NCI-H69 (cell line): ENCODE data around the gene FAM3C.

Experiments
- DNase-seq: peaks from one replicate; lab custom pipeline; 2025; lab: John Stamatoyannopoulos, UW

Gene FAM3C

DNA sequence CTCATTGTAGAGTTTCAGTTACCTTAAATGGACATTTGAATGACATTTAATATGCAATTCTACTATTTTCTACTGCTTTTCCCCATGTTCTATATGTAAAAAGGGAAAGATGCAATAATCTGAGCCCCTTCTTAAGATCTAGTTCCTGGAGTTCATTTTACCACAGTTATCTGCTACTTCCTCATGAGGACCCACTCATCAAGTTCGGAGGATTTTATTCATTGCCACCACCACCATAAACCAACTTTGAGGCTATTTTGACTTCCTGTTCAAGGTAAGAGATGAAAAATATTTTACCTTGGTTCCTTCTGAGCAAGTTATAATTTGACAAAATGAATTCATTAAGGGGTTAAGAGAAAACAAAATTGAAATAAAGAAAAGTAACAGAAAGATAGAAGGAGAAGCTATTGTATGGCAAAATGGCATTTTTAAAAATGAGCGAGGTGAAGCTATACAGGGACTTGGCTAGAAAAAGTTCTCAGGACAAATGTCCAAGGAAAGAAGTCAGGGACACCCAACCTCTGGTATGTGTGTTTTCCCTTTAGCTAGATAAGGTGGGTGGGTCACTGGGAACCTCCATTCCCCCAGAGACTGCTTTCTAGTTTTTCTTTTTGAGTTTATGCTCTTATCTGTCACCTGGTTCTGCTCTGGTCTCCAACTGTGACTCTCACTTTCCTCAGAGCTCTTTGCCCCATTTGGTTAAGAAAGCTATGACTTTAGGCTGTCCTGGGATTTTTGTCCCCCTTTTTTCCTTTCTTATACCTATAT is 14.9 kb upstream of the FAM3C start:
- DNase-seq = no peak

DNA sequence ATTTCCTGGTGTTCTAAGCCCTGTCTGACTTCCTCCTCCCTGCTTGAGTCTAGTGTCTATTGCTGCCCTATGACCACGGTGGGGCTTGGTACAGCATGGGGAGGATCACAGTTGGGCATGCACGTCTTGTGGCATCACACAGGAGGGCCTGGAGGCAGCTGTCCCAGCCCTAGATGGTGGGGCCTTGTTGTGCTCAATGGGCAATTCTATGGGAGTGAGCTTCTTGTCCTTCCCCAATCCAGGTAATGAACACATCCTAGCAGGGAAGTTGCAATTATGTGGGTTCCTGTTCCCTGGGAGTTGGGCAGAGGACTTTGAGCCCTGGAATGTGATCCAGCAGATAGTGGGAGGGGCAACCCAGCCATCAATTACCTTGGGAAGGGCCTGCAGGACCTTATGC is 10.8 kb upstream of the FAM3C start:
- peak; percentile 40 for DNase-seq

DNA sequence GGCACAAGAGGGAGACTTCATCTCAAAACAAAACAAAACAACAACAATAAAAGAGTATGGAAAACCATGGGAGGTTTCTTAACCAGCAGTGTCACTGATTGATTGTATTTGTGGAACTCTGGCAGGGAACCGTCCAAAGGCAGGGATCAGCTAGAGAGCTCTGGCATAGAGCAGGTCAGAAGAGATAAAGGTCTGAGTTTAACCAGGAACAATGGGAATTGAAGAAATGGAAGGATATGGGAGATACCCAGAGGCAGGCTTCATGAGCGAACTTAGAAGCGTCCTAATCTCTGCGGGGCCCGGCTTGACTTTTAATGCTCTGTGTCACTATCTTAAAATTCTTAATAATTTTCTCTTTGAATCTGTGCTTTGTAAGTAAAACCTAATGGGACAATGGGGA is 10.4 kb upstream of the FAM3C start:
- no peak for DNase-seq

DNA sequence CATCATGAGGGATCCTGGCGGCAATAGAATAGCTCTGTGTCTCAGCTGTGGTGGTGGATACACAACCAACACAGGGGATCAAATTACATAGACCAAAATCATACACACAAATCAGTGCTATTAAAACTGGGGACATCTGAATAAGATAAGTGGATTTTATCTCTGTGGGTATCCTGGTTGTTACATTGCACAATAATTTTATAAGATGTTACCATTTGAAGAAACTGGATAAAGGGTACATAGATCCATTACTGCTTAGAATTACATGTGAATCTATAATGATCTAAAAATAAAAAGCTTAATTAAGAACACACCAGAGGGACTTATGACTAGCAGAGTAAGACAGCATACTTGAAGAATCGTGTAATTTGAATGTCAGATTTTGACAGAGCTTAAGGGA is 8.2 kb upstream of the FAM3C start:
- DNase-seq = peak; percentile 42

DNA sequence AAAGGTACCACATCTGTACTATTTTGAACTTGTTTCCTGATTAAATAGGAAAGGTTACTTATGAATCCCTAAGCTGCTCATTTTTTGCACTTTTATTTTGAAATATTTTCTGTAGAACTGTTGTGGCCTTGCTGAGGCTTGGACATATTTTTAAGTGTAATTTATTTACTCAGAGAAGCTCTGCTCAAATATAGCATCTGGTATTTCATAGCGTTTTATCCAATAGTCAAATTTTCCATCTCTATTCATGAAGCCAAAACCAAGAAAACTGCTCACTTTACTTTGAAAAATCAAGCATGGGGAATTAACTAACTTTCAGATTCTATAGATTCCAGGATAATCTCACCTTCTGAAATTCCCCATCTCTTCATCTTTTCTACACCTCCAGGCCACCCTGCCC is 6.6 kb upstream of the FAM3C start:
- DNase-seq = no peak

DNA sequence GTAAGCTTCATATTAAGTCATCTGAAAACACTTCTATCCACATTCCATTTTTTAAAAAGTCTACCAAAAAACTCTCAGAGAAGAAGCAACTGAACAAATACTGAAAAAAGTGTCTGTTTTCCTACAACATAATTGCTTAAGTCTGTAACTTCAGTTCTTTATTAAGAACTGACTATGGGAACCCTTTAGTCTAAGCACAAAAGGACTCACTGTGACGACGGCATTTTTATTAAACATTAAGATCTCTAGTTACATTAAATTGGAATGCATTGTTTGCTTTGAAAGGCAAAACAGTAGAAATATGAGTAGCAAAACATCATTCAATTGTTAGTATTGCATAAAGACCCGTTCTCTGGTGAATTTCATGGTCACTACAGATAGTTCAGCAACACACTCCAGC is 5.8 kb upstream of the FAM3C start:
- DNase-seq = peak; percentile 56

DNA sequence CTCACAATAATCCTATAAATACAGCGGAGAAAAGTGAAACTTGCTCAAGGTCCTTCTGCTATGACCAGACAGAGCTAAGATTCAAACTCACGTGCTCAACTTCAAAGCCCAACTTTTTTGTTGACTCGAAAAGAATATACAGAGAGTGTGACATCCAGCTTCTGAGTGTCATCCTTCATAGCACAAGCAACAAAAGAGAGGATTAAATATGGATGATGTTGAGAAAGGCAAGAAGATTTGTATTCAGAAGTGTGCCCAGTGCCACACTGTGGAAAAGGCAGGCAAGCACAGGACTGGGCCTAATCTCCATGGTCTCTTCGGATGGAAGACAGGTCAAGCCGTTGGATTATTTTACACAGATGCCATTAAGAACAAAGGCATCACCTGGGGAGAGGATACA is 2.1 kb upstream of the FAM3C start:
- peak; percentile 70 for DNase-seq

DNA sequence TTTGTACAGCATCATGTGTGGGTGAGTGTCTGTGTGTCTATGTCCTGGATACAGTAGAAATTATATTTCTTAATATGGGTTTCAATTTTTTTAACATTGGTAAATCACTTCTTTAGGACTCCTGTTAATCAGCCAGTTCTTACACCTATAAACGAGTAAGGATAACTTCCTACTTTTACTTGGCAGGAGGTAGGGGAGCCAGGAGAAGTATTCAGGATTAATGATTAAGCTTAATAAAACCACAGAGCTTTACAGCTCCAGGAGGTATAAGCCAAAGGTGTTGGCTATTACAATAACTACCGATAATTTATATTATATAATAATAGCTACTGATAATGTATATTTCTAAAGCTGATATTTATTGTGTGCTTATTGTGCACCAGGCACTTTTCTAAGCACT is 1.7 kb upstream of the FAM3C start:
- DNase-seq = no peak

DNA sequence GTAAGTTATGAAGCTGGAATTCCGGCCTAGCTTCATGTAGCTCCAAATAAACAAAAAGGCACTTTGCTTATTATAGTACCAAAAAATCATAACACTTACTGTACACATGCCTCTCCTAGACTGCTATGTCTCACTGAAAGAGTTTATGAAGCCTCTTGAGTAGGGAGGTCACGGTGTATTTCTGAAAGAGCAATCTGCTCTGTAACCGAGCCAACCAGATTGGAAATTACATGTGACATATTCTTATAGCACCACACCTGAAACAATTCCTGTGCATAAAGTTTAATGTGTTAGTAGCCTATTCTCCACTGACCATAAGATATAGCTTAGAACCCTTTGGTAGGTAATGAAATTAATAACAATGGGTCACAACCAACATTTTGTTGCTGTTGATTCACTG is 1.3 kb upstream of the FAM3C start:
- peak; percentile 61 for DNase-seq

DNA sequence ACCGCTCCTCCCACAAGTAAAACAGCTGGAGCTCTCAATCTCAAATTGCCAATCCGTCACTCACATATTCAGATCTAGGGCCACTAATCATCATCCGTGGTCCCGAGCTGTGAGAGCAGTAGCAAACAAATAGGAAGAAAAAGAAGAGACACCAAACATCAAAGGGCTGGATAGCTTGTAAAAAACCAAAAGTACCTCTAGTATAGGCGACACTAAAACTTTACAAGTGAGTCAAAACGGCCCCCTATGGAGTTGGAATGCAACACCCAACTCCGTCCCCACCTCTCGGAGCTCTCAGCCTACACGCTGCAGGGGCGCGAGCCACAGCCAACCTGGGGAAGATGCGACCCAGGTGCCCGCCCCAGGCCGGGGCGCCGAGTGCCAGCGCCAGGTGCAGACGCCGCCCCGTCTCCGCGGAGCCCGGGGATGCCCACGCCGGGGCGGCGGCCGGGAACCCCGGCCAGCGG is 581 bp downstream of the FAM3C start:
- DNase-seq = peak; percentile 75

DNA sequence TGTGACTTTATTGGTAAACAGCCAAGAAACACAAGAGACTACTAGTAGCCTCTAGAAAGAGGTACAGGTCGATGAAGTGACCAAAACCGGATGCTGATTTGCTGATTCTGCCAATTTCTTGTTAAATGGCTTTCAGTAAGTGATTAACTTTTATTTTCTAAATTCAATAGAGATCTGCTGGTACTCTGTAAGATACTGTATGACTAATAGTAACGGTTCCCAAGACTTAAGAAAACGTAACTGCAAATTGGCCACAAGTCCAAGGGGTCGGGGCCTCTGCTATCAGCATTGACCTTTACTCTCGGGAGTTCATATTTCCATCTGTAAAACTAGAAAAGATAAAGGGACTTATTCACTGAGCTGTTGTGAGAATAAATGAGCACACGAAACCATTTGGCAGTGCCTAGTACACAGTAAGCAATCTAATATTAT is 1.4 kb downstream of the FAM3C start:
- DNase-seq = no peak

DNA sequence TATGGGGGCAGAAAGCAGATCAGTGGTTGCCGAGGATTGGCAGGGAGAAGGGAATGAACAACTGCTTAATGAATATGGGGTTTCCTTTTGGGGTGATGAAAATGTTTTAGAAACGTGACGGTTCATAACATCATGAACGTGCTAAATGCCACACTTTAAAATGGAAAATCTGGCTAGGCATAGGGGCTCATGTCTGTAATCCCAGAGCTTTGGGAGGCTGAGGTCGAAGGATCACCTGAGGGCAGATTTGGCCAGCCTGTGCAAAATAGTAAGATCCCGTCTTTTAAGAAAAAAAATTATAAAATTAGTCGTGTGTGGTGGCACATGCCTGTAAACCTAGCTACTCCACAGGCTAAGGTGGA is 3.1 kb downstream of the FAM3C start:
- DNase-seq = no peak

DNA sequence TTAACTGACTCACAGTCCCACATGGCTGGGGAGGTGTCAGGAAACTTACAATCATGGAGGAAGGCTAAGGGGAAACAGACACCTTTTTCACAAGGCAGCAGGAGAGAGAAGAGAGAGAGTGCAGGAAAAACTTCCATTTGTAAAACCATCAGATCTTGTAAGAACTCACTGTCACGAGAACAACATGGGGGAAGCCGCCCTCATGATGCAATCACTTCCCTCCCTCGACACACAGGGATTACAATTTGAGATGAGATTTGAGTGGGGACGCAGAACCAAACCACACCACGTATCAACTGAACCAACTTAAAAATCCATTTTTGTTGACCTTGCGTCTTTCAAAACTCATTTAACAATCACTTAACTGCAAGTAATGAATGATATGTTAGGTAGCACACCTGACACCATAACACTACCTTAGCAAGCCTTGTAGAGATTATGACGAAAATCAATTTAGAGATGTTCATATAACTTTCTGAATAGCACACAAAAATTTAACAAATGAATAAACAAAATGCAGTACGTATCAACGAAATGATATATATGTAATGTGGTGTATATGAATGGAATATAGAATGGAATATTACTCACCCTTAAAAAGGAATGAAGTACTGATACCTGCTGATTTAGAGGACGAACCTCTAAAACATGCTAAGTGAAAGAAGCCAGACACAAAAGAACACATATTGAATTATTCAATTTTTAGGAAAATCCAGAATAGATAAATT is 3.7 kb downstream of the FAM3C start:
- DNase-seq = no peak

DNA sequence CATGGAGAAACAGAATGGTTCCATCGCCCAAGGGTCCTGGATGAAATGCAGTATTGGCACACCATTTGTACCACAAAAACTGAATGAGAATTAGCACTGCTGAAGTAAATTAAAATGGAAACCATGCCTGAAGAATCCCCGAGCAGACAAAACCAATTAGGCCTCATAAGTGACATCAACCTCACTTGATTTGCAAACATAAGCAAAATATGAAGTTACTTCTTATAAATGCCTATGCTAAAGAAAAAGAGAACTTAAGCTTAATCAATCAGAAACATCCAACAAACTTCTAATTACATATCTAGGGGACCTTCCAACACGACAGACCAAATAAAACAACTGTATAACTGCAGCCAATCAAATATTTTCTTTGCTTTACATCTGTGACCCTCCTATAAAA is 4.4 kb downstream of the FAM3C start:
- no peak for DNase-seq

DNA sequence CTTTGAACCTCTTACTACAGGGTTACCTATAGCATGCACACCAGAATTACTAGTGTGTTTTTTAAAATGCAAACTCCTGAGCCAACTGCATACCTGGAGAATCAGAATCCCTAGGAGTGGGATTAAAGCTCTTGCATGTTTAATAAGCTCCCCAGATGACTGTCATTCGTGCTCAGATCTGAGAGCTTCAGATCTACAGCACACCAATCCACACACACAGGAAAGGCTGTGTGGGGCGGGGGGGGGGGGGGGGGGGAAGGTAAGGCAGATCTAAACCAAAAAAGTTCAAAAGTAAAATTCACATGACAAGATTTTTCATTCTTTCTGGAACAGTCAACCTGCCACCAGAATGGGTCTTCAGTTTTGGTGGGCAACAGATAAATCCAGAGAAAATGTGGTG is 5.5 kb downstream of the FAM3C start:
- peak; percentile 20 for DNase-seq

DNA sequence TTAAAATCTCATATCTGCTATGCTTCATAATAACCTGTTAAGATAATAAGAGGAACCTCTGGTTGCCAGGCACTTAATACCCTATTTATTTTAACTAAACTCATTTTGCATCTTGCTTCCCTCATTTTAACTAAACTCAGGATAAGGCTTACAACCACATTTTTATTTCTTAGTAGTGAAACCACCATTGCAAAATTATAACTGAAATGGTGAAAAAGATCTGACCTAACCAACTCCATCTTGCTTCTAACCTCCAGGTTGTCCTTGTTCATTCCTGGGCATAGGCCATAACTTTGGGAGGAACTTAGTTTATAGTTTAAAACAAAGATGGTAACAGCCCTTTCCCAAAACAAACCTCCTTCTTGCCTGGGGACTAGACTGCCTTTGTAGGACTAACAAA is 6.0 kb downstream of the FAM3C start:
- DNase-seq = no peak

DNA sequence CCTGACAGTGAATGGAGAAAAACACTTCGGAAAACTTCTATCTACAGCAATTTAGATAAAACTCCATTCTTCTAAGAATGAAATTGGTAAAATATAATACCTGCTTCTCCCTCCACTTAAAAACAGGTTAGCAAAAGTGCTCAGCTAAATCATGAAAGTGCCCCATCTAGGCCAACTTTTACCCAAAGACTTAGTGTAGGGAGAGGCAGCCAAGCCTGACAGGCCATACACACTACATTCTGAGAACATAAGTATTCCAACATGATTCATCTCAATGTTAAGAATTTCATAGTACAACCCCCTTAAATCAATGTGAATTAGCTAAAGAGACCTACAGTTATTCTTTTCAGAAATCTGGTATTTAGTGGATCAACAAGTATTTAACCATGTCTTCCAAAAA is 7.2 kb downstream of the FAM3C start:
- DNase-seq = no peak

DNA sequence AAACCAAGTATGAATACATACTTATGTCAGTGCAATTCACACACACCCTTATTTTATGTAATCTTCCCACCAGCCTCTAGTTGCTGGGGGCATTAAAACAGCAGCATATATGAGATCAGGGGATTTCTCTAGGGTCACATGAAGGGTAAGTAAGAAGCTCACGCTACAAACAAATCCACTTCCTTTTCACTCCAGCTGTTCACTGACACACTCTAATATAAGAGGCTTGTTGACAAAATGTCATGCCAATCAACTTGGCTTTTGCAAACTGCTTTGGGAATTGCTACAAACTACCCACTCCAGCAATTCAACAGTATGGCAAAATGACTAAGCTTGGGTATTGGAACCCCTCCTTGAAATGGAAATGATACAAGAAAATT is 10.3 kb downstream of the FAM3C start:
- DNase-seq = peak; percentile 73

DNA sequence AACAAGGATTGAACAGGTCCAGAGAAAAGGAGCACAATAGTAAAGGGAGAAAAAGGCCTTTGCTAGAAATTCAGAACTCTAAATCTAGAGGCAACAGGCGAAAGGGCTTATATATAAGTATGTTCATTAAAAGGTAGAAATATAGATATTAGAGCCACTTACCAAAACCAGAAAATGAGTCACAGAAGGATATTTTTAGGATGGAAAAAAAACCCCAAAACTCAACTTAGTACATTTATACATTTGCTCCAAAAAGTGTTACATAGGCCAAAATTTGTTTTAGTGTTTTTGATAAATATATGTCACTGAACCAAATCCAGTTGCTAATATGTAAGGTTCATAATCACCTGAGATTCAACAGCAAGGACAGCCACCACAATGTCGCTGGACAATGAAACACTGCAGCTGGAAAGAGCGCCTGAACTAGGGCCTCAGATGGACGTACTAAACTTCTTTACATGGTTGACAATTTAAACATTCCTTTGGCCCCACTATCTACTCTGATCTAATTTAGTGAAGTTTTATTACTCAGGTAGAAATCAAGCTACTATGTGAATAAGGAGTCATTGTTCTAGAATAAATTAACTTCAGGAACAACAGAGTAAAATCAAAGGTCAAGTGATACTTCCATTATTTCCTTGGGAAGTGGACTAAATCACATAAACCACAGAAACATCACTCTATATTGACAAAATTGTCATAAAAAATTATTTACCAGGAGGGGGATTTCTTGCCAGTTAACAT is 10.9 kb downstream of the FAM3C start:
- no peak for DNase-seq

DNA sequence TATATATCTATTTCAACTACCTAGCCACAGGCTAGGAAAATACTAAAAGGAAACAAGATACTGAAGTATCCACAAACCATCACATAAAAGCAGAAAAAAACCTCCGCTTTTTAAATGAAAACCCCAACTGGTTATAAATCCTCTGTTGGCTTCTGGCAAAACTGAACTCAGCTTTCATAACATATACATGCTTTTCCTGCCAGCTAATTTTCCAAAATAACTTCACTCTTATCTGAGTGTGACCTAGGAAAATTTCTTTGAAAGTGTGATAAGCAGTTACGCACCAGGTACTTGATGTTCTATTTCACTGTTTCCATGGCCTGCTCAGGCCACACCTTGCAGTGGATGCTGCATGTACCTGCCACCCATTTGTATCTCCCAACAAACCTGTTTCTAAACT is 11.8 kb downstream of the FAM3C start:
- no peak for DNase-seq

DNA sequence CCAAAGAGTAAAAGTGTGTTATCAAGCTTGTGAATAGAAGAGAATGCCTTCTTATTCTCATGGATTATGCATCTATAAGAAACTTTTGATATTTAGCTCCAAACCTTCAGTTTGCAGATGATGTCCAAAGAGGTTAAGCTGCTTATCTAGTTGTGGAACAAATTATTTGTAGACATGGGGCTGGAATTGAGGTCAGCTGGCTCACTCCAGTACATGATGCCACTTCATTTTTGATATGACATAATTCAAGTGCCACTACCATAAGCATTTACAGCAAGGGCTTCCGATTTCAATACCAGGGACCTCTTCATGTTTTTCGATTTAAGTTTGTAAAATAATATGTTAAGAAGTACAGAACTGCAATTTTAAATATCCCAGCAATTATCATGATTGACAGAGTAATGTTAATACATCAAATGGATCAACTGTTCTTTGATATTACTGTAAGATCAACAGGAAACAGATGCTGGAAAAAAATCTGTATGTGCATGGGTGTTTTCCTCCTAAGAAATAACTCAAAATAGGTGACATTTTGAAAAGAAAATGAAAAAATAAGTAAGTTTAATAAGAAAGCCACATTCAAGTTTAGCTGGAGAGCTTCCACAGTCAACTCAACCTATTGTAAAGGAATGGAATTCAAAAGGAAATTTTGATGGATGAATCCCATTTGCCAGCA is 12.7 kb downstream of the FAM3C start:
- no peak for DNase-seq

DNA sequence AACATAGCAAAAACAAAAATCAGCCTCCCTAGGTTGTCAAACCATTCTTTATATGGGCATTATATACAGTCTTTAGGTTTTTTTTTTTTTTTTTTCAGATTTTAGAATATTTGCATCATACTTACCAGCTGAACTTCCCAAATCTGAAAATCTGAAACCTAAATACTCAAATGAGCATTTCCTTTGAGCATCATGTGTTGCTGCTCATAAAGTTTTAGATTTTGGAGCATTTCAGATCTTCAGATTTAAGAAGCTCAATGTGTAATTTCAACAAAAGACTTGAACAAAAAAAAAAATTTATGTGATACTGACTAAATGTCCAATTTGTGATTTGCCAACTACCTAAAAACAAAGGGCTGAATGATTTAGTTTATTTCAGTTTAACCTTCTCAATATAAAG is 13.6 kb downstream of the FAM3C start:
- DNase-seq = no peak

DNA sequence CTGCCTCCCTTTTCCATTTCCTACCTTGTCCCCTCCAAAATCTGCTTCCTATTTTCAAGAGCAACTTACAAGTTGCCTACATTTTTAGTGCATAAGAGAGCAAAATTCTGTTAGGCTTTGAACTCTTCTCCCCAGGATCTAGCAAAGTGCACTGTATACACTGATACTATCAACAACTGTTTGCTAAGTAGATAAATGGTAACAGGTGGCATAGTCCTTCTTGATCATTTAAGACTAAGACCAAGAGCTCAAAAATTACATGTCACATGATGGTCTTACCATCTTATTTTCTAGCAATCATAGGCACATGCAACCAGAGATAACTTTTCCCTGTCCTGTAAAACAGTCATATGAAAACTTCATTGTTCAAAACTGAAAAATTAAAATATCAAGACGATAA is 16.2 kb downstream of the FAM3C start:
- DNase-seq = no peak
